COLO668 (cell line): Measurements from ENCODE around the gene KIF9.
"Not testable (repeated sequence)": the region's sequence is repeated elsewhere in the genome, so short reads cannot be mapped to it uniquely, and the experiment has no call there.

ENCODE experiments used
- DNase-seq: peaks from one replicate; lab custom pipeline; 2025; ENCODE audit not compliant: unreplicated experiment; lab: John Stamatoyannopoulos, UW

KIF9 gene

GRCh38 chr3:47193871-47194859, 88.4 kb downstream of the KIF9 start:
- DNase-seq: no peak

- DNase-seq: no peak
Observed at GRCh38 chr3:47186285-47186684, 96.3 kb downstream of the KIF9 start.

GRCh38 chr3:47181685-47182084, 100.9 kb downstream of the KIF9 start:
- DNase-seq: not testable (repeated sequence)

DNA sequence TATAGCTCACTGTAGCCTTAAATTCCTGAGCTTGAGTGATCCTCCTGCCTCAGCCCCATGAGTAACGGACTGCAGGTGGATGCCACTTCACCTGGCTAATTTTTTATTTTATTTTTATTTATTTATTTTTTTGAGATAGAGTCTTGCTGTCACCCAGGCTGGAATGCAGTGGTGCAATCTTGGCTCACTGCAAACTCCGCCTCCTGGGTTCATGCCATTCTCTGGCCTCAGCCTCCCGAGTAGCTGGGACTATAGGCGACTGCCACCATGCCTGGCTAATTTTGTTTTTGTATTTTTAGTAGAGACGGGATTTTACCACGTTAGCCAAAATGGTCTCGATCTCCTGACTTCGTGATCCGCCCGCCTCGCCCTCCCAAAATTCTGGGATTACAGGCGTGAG, 102.6 kb downstream of the KIF9 start:
- DNase-seq: not testable (repeated sequence)
